Smooth muscle cell (in vitro differentiated cells): Measurements from ENCODE around the gene TTC38. TPM values are rescaled to one million over a fixed set of nuclear protein-coding genes. Genes with fewer than 3 reads are reported as not detected.

ENCODE experiments used
- DNase-seq: peaks from one replicate; lab custom pipeline; 2025; ENCODE audit not compliant: unreplicated experiment; lab: John Stamatoyannopoulos, UW
- H2AFZ ChIP-seq: fragments of 200-600 bp; sonication (generic); 2 replicates; pipeline ENCODE4 v1.6.0; 2016; ENCODE audit warnings: antibody characterized with exemption, low read depth, mild to moderate bottlenecking
- H3F3A ChIP-seq: fragments of 200-600 bp; sonication (generic); 2 replicates; pipeline ENCODE4 v1.6.0; 2017; ENCODE audit warnings: antibody characterized with exemption, low read depth
- H3K27ac ChIP-seq: fragments of 200-600 bp; sonication (generic); 2 replicates; pipeline ENCODE4 v1.5.1; 2016; ENCODE audit warnings: low read depth, mild to moderate bottlenecking
- H3K27me3 ChIP-seq: fragments of 200-600 bp; sonication (generic); 2 replicates; pipeline ENCODE4 v1.6.1; 2016; ENCODE audit warnings: low read depth, mild to moderate bottlenecking
- H3K36me3 ChIP-seq: fragments of 200-600 bp; sonication (generic); 2 replicates; pipeline ENCODE4 v1.5.1; 2016; ENCODE audit warnings: low read depth
- H3K4me1 ChIP-seq: fragments of 200-600 bp; sonication (generic); 2 replicates; pipeline ENCODE4 v1.5.1; 2016; ENCODE audit warnings: low read depth
- H3K4me2 ChIP-seq: fragments of 200-600 bp; sonication (generic); 2 replicates; pipeline ENCODE4 v1.6.0; 2016; ENCODE audit warnings: mild to moderate bottlenecking
- H3K4me3 ChIP-seq: fragments of 200-600 bp; sonication (generic); 2 replicates; pipeline ENCODE4 v1.5.1; 2016; ENCODE audit warnings: mild to moderate bottlenecking
- H3K79me2 ChIP-seq: fragments of 200-600 bp; sonication (generic); 2 replicates; pipeline ENCODE4 v1.6.0; 2016; ENCODE audit warnings: low read depth, mild to moderate bottlenecking
- H3K9ac ChIP-seq: fragments of 200-600 bp; sonication (generic); 2 replicates; pipeline ENCODE4 v1.6.0; 2016; ENCODE audit warnings: low read depth
- H3K9me3 ChIP-seq: fragments of 200-600 bp; sonication (generic); replicated peaks from 2 replicates; pipeline ENCODE4 v1.5.1; 2016; ENCODE audit warnings: low read depth
- H4K20me1 ChIP-seq: fragments of 200-600 bp; sonication (generic); 2 replicates; pipeline ENCODE4 v1.6.0; 2016; ENCODE audit warnings: low read depth
- CTCF ChIP-seq: fragments of 200-600 bp; sonication (generic); IDR thresholded peaks from 2 replicates; pipeline ENCODE4 v1.5.1; 2017; ENCODE audit warnings: borderline replicate concordance, mild to moderate bottlenecking, antibody characterized with exemption; ENCODE audit not compliant: insufficient read depth, poor library complexity, severe bottlenecking
- WGBS: methylation state at CpG from one replicate; pipeline ENCODE4 v1.1.7; 2016; ENCODE audit warnings: low lambda C conversion rate; 5-methylcytosine and 5-hydroxymethylcytosine counted together
- polyA plus RNA-seq: library from polyadenylated mRNA; unstranded; fragments of >200 nt; fragmentation: Nextera tagmentation; extraction: Ambion mirVana; gene quantifications from 2 replicates; pipeline ENCODE4 v1.2.1, GENCODE V29; 2016
- total RNA-seq: library from RNA; depleted of rRNA; stranded (reverse); fragments of >200 nt; gene quantifications from 2 replicates; pipeline ENCODE4 v1.2.3, GENCODE V29; 2014

TTC38 gene
- total and polyA plus RNA-seq, 2 experiments from 2014 or later: 19.6 to 24.4 TPM

GRCh38 chr22:46317646-46318045 lies 49.8 kb downstream of the TTC38 start:
- Histone ChIP-seq H3K27me3 (no peaks in the 10 kb centered on the region), H3K4me1 (no peaks in the 10 kb centered on the region), H3K36me3 (no peaks in the 10 kb centered on the region), H3K79me2 (no peaks in the 10 kb centered on the region), H3K4me3 (no peak overlapping the region), H3F3A (no peaks in the 10 kb centered on the region), H3K27ac (no peak overlapping the region), H3K9ac (no peak overlapping the region), H3K9me3 (no peaks in the 10 kb centered on the region), H2AFZ (no peak overlapping the region), H3K4me2 (no peak overlapping the region), H4K20me1 (no peaks in the 10 kb centered on the region)
- no peak for TF ChIP-seq CTCF
- WGBS: 98% methylated on average over 20 of the region's 20 CpGs
- DNase-seq: no peak

- Histone ChIP-seq H3K79me2 (no peaks in the 10 kb centered on the region), H3K4me1 (no peaks in the 10 kb centered on the region), H3K27ac (no peak overlapping the region), H3K36me3 (no peaks in the 10 kb centered on the region), H3K4me3 (no peak overlapping the region), H3F3A (no peaks in the 10 kb centered on the region), H4K20me1 (no peaks in the 10 kb centered on the region), H2AFZ (no peak overlapping the region), H3K9me3 (no peaks in the 10 kb centered on the region), H3K27me3 (no peaks in the 10 kb centered on the region), H3K4me2 (no peak overlapping the region), H3K9ac (no peak overlapping the region)
- WGBS: 96% methylated on average over 14 of the region's 15 CpGs
- DNase-seq: no peak
- no peak for TF ChIP-seq CTCF
These were observed 50.8 kb downstream of the TTC38 start for GRCh38 chr22:46318576-46318975.

GRCh38 chr22:46319319-46319718 lies 51.5 kb downstream of the TTC38 start:
- no peaks in the 10 kb centered on the region for H3K79me2 ChIP-seq
- WGBS: 97% methylated on average over 9 of the region's 10 CpGs

More at GRCh38 chr22:46319319-46319718, 51.5 kb downstream of the TTC38 start:
- Histone ChIP-seq H3K9me3 (no peaks in the 10 kb centered on the region), H3K4me3 (no peak overlapping the region), H3F3A (no peaks in the 10 kb centered on the region), H3K27me3 (no peaks in the 10 kb centered on the region), H2AFZ (no peak overlapping the region), H3K4me1 (no peaks in the 10 kb centered on the region), H3K9ac (no peak overlapping the region), H3K27ac (no peak overlapping the region), H3K4me2 (no peak overlapping the region), H3K36me3 (no peaks in the 10 kb centered on the region), H4K20me1 (no peaks in the 10 kb centered on the region)
- TF ChIP-seq CTCF: no peak
- no peak for DNase-seq
